K562 treated with DMSO at 1 percent for 24 hours (cell line): ENCODE results near the gene CYS1. TPM values are rescaled to one million over a fixed set of nuclear protein-coding genes. Genes with fewer than 3 reads are reported as not detected.

Source experiments
- total RNA-seq: library from RNA; unstranded; fragments of 300-600 nt; gene quantifications from 2 replicates; pipeline ENCODE4 v1.2.3, GENCODE V29; 2022; ENCODE audit warnings: low read depth; ENCODE audit not compliant: insufficient read depth

CYS1 gene, protein sequence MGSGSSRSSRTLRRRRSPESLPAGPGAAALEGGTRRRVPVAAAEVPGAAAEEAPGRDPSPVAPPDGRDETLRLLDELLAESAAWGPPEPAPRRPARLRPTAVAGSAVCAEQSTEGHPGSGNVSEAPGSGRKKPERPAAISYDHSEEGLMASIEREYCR
- total RNA-seq, result not detected in 2 replicates

DNA sequence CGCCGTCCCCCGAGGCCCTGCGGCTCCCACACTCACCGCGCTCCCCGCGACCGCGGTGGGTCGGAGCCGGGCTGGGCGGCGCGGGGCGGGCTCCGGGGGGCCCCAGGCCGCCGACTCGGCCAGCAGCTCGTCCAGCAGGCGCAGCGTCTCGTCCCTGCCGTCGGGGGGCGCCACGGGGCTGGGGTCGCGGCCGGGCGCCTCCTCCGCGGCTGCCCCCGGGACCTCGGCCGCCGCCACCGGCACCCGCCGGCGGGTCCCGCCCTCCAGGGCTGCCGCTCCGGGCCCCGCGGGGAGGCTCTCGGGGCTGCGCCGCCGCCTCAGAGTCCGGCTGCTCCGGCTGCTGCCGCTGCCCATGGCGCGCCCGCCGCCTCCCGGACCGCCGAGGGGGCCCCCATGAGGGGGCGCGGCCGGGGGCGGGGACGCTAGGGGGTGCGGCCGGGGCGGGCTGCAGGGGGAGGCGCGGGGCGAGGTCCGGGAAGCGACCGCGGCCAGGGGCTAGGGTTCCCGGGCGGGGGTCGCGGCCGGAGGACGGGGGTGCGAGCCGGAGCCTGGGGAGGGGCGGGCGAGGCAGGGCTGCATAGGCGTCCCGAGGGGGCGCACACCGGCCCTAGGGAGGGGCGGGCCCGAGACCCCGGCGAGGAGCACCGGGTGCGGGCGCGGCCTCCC lies at the start of gene CYS1:
CYS1 (minus strand) TSS at position 542 of the 666 bp plus-strand sequence; CDS start at position 354, 188 bp downstream.

DNA sequence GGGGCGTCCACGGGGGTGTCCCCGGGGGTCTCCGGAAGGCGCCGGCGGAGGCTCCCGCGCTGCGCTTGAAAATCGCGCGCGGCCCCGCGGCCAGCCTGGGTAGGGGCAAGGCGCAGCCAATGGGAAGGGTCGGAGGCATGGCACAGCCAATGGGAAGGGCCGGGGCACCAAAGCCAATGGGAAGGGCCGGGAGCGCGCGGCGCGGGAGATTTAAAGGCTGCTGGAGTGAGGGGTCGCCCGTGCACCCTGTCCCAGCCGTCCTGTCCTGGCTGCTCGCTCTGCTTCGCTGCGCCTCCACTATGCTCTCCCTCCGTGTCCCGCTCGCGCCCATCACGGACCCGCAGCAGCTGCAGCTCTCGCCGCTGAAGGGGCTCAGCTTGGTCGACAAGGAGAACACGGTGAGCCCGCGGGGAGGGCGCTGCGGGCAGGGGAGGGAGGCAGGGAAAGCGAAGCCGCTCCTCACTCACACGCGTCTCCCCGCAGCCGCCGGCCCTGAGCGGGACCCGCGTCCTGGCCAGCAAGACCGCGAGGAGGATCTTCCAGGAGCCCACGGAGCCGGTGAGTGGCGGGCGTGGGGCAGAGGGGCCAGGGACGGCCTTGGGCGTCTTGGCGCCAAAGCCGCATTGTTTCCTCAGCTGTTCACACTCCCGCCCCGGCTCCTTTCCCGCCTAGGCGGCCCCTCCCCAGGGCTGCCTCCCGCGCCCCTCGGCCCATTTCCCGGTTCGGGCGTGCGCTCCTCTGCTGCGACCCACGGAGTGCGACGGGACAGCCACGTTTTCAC lies 42.5 kb upstream of the CYS1 start, which contains the start of gene RRM2:
RRM2 (plus strand) TSS at position 240 of the 781 bp plus-strand sequence; CDS start at position 300, 60 bp downstream.

DNA sequence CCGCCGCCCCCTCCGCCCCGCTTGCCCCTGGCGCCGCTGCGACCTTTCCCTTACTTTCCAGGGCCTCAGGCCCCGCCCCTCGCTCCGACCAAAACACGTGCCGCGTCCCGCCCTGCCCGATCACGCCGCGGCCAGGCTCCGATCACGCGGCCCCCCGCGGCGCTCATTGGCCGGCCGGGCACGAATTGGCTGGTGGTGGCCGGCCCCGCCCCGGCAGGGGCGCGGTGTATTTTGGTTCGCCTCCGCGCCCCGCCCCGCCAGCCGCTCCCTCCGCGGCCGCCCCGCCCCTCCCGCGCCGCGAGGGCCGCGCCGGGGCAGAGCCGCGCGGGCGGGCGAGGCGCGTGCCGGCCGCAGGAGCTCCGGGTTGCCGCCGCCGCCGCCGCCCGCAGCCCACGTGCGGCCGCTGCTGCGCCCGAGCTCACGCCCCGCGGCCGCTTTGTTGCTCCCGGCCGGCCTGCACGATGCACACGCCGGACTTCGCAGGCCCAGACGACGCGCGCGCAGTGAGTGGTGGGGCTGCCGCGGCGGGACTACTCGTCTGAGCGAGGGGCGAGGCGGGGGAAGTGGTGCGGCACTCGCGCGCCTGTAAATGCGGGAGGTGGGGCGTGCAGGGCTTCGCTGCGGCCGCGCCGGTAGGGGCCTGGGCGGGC lies 36.8 kb downstream of the CYS1 start, which contains the start of gene KLF11:
KLF11 (plus strand) TSS at position 295 of the 650 bp plus-strand sequence; CDS start at position 462, 167 bp downstream.

Other genes starting within 250 kb of the CYS1 start
- 7.1 and 8.9 TPM in 2 replicates for gene TAF1B, start 236.9 kb downstream of the CYS1 start, total RNA-seq
- 5.1 and 5.4 TPM in 2 replicates for gene GRHL1, start 128.7 kb downstream of the CYS1 start, total RNA-seq
- gene KLF11, start 36.9 kb downstream of the CYS1 start, total RNA-seq, result 4.8 and 5.1 TPM in 2 replicates
- gene RRM2, start 42.3 kb upstream of the CYS1 start, total RNA-seq, result 113 and 119 TPM in 2 replicates
- 188 and 204 TPM in 2 replicates for gene HPCAL1, start 222.5 kb upstream of the CYS1 start, total RNA-seq